Lower leg skin (tissue), 3 donors: ENCODE results near the gene ZRANB1.

Source experiments
- POLR2A ChIP-seq, 2 donors: fragments of 450-650 bp; IDR thresholded peaks; one replicate each; pipeline ENCODE4 v1.6.1; 2016 to 2017; ENCODE audit warnings: antibody characterized with exemption in 2 of 2, mild to moderate bottlenecking in 1 of 2, moderate library complexity in 1 of 2
- TF ChIP-seq, protein P1 (sequence below), 3 donors: fragments of 450-650 bp; IDR thresholded peaks; one replicate each; pipeline ENCODE4 v1.5.1; 2016; ENCODE audit warnings: antibody characterized with exemption in 3 of 3, mild to moderate bottlenecking in 3 of 3, moderate library complexity in 2 of 3

DNA sequence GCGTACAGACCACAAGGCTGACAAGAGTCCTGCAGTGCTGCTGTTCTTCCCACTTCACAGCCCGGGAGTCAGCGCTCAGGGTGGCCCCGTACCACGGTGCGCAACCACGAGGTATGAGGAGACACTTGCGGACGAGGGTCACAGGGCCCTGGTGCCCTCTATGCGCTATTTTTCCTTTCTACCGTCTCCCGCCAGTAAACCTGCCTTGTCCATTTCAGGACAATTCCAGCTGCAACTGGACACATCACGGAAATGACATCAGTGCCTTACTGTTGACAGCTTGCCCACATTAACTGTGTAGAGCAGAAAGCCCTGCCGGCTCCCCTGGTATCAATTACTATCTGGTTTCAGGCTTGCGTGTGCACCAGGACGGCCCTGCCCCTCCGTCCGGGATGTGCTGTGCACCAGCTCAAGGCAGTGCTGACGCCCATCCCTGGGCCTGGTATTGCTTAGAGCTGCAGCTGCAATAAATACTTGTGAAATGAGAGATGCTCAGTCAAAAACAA is 65.1 kb downstream of the ZRANB1 start:
- TF ChIP-seq, protein P1, sequence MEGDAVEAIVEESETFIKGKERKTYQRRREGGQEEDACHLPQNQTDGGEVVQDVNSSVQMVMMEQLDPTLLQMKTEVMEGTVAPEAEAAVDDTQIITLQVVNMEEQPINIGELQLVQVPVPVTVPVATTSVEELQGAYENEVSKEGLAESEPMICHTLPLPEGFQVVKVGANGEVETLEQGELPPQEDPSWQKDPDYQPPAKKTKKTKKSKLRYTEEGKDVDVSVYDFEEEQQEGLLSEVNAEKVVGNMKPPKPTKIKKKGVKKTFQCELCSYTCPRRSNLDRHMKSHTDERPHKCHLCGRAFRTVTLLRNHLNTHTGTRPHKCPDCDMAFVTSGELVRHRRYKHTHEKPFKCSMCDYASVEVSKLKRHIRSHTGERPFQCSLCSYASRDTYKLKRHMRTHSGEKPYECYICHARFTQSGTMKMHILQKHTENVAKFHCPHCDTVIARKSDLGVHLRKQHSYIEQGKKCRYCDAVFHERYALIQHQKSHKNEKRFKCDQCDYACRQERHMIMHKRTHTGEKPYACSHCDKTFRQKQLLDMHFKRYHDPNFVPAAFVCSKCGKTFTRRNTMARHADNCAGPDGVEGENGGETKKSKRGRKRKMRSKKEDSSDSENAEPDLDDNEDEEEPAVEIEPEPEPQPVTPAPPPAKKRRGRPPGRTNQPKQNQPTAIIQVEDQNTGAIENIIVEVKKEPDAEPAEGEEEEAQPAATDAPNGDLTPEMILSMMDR (IDR thresholded peaks at IDR 0.05) = no peak
- TF ChIP-seq POLR2A (IDR thresholded peaks at IDR 0.05) = no peak
